ENCODE data around the gene CCDC188.

CCDC188 gene

GRCh38 chr22:20101638-20102037 lies 49.2 kb downstream of the CCDC188 start:
- DNase-seq, result no peak

- no peak for DNase-seq
Measured at GRCh38 chr22:20099099-20099711, 51.6 kb downstream of the CCDC188 start.

Data from stimulated activated CD4-positive, alpha-beta T cell treated with anti-CD3 and anti-CD28 coated beads, Interleukin-4, amount 100 ng/mL, for 24 hours (primary cell).